Measurements from ENCODE around the gene HCLS1. TPM values are rescaled to one million over a fixed set of nuclear protein-coding genes. Genes with fewer than 3 reads are reported as not detected.

The HCLS1 gene
- total and polyA plus RNA-seq, 2 donors from 2014 or later = 11.7 to 102 TPM

DNA sequence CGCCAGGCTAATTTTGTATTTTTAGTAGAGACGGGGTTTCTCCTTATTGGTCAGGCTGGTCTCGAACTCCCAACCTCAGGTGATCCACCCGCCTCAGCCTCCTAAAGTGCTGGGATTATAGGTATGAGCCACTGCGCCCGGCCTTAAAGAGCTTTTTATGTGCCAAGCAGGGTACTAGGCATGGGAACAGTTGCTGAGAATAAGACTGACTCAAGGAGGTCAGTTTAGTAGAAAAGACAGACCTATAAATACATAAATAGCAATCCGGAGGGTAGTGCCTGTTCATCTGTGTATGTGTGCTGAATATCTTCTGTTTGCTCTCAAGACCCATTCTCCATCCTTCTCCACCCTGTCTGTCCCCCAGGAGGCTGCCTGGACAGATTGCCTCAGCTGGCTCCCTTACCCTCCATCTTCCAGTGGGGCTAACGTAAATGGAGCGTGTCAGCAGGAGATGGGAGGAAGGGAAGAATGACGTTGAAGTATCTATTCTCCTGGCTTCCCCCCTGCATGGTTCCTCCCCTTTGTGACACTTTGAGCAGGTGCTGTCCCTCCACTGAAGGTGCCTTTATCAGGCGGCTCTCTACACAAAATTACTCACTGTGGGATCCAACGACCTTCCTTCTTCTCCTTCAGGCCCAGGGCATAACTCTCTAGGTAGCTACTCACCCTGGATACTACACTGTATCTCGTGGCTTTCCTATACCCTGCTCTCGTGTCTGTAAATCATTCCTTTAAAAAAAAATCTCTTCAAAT lies 36.4 kb downstream of the HCLS1 start:
- H3K4me1 ChIP-seq (ENCODE audit: control insufficient read depth in 2 of 3, insufficient read depth in 2 of 3, low read depth in 1 of 3, low read length in 3 of 3) = no peaks in the 10 kb centered on the region
- TF ChIP-seq, protein P1, sequence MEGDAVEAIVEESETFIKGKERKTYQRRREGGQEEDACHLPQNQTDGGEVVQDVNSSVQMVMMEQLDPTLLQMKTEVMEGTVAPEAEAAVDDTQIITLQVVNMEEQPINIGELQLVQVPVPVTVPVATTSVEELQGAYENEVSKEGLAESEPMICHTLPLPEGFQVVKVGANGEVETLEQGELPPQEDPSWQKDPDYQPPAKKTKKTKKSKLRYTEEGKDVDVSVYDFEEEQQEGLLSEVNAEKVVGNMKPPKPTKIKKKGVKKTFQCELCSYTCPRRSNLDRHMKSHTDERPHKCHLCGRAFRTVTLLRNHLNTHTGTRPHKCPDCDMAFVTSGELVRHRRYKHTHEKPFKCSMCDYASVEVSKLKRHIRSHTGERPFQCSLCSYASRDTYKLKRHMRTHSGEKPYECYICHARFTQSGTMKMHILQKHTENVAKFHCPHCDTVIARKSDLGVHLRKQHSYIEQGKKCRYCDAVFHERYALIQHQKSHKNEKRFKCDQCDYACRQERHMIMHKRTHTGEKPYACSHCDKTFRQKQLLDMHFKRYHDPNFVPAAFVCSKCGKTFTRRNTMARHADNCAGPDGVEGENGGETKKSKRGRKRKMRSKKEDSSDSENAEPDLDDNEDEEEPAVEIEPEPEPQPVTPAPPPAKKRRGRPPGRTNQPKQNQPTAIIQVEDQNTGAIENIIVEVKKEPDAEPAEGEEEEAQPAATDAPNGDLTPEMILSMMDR (IDR thresholded peaks at IDR 0.05; ENCODE audit: borderline replicate concordance, extremely low read depth, insufficient read depth) = no peak
- no peak overlapping the region for H3K9ac ChIP-seq (ENCODE audit: low read length in 3 of 3)
- no peak for FAIRE-seq
- no peak overlapping the region for H3K27ac ChIP-seq (ENCODE audit: low read depth in 2 of 2, low read length in 2 of 2)
- intact Hi-C loops (cut with DNase I) = no loop called here
- no peaks in the 10 kb centered on the region for H3K27me3 ChIP-seq (ENCODE audit: control insufficient read depth, insufficient read depth, low read length)
- DNase-seq = peak in 4 of 5 donors; percentile 10 to 44 (median 30)
- H3K4me3 ChIP-seq (ENCODE audit: low read length in 3 of 3) = no peak overlapping the region
- H3K36me3 ChIP-seq (ENCODE audit: control insufficient read depth in 2 of 3, insufficient read depth in 3 of 3, low read length in 3 of 3) = no peaks in the 10 kb centered on the region
- no peaks in the 10 kb centered on the region for H3K9me3 ChIP-seq (ENCODE audit: control insufficient read depth in 2 of 3, insufficient read depth in 1 of 3, low read length in 3 of 3)

DNA sequence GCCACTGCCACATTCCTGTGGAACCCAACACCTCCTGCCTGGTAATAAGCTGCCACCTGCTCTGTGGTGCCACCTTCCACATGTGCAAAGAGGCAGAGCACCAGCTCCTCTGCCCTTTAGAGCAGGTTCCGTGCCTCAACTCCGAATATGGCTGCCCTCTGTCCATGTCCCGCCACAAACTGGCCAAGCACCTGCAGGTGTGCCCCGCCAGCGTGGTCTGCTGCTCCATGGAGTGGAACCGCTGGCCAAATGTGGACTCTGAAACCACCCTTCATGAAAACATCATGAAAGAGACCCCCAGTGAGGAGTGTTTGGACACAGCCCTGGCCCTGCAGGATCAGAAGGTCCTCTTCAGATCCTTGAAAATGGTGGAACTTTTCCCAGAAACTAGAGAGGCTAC lies 39.2 kb downstream of the HCLS1 start:
- Histone ChIP-seq H3K4me1 (ENCODE audit: control insufficient read depth in 2 of 3, insufficient read depth in 2 of 3, low read depth in 1 of 3, low read length in 3 of 3) (no peaks in the 10 kb centered on the region), H3K36me3 (ENCODE audit: control insufficient read depth in 2 of 3, insufficient read depth in 3 of 3, low read length in 3 of 3) (no peaks in the 10 kb centered on the region), H3K9me3 (ENCODE audit: control insufficient read depth in 2 of 3, insufficient read depth in 1 of 3, low read length in 3 of 3) (no peaks in the 10 kb centered on the region), H3K27me3 (ENCODE audit: control insufficient read depth, insufficient read depth, low read length) (no peaks in the 10 kb centered on the region), H3K4me3 (ENCODE audit: low read length in 3 of 3) (no peak overlapping the region), H3K9ac (ENCODE audit: low read length in 3 of 3) (no peak overlapping the region), H3K27ac (ENCODE audit: low read depth in 2 of 2, low read length in 2 of 2) (no peak overlapping the region)
- FAIRE-seq (no peak), DNase-seq (no peak)
- TF ChIP-seq, protein P1 (IDR thresholded peaks at IDR 0.05; ENCODE audit: borderline replicate concordance, extremely low read depth, insufficient read depth) = no peak
- intact Hi-C loops (cut with DNase I) = no loop called here

DNA sequence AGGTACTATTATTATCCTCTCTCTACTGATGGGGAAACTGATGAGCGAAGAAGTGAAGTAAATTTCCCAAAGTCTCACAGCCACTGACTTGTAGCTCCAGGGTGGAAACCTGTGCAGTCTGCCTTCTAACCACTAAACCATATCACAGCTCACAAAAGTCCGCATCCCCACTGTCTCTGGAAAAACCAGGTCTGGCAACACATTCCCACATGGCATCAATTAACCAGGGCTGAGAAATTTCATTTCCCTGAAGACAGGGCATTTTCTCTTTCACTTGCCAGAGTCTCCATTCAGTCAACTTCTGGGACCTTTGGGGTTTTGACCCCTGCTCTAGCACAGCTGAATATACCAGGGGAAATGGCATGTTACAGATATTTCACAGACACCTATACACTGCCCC lies 41.0 kb downstream of the HCLS1 start:
- intact Hi-C loops (cut with DNase I) = no loop called here
- Histone ChIP-seq H3K4me1 (ENCODE audit: control insufficient read depth in 2 of 3, insufficient read depth in 2 of 3, low read depth in 1 of 3, low read length in 3 of 3) (no peaks in the 10 kb centered on the region), H3K4me3 (ENCODE audit: low read length in 3 of 3) (no peak overlapping the region), H3K27ac (ENCODE audit: low read depth in 2 of 2, low read length in 2 of 2) (no peak overlapping the region), H3K9me3 (ENCODE audit: control insufficient read depth in 2 of 3, insufficient read depth in 1 of 3, low read length in 3 of 3) (no peaks in the 10 kb centered on the region), H3K9ac (ENCODE audit: low read length in 3 of 3) (no peak overlapping the region), H3K36me3 (ENCODE audit: control insufficient read depth in 2 of 3, insufficient read depth in 3 of 3, low read length in 3 of 3) (no peaks in the 10 kb centered on the region), H3K27me3 (ENCODE audit: control insufficient read depth, insufficient read depth, low read length) (no peaks in the 10 kb centered on the region)
- no peak for FAIRE-seq
- no peak for DNase-seq
- TF ChIP-seq, protein P1 (IDR thresholded peaks at IDR 0.05; ENCODE audit: borderline replicate concordance, extremely low read depth, insufficient read depth) = no peak
